Endothelial cell of umbilical vein (primary cell): ENCODE results near the gene LRRC32. TPM values are rescaled to one million over a fixed set of nuclear protein-coding genes. Genes with fewer than 3 reads are reported as not detected.

ENCODE experiments used
- BruUV-seq: library from RNA; stranded (reverse); fragments of 400-500 nt; replicated peaks from 2 replicates; lab custom pipeline; 2021; lab: Mats Ljungman, UMichigan
- CTCF ChIA-PET: fragments of 300-600, 350-600 bp; sonication (Branson Sonifier 250); formaldehyde crosslinking; loops from one replicate; lab custom pipeline; 2021; ENCODE audit warnings: antibody characterized with exemption, inconsistent platforms; lab: Charles Lee
- POLR2A ChIA-PET: fragments of 300-600, 350-600 bp; sonication (Branson Sonifier 250); formaldehyde crosslinking; loops from one replicate; lab custom pipeline; 2021; ENCODE audit warnings: antibody characterized with exemption, inconsistent platforms; lab: Charles Lee
- DNase-seq: peaks from one replicate; pipeline ENCODE4 v3.0.0-alpha.2; 2011; ENCODE audit warnings: low read depth, low spot score
- FAIRE-seq: peaks from 2 replicates; lab custom pipeline; 2011; peaks lifted over from hg19 to GRCh38; lab: Jason Lieb, UNC
- H2AFZ ChIP-seq: 2 replicates; pipeline ENCODE4 v1.6.0; 2012; ENCODE audit warnings: low read depth, low read length, control low read depth, inconsistent platforms
- H3K27ac ChIP-seq: 2 replicates; pipeline ENCODE4 v1.5.1; 2011; ENCODE audit warnings: low read depth, mild to moderate bottlenecking, control low read depth, low read length, moderate library complexity; ENCODE audit not compliant: insufficient read depth
- H3K27me3 ChIP-seq, 2 experiments: 2 replicates each; pipeline versions ENCODE4 v1.6.0 to v1.6.1; 2011; ENCODE audit warnings: low read length in 2 of 2, mixed read lengths in 1 of 2; ENCODE audit not compliant: control insufficient read depth in 2 of 2, insufficient read depth in 2 of 2
- H3K36me3 ChIP-seq, 2 experiments: 2 replicates in 1 of 2; 3 replicates in 1 of 2; pipeline ENCODE4 v1.5.1; 2011; ENCODE audit warnings: low read length in 2 of 2, mild to moderate bottlenecking in 1 of 2, moderate library complexity in 1 of 2; ENCODE audit not compliant: control insufficient read depth in 2 of 2, insufficient read depth in 2 of 2; ENCODE audit errors: extremely low read depth in 1 of 2
- H3K4me1 ChIP-seq: 3 replicates; pipeline ENCODE4 v1.5.1; 2011; ENCODE audit warnings: mild to moderate bottlenecking, low read length; ENCODE audit not compliant: control insufficient read depth, insufficient read depth; ENCODE audit errors: extremely low read depth
- H3K4me2 ChIP-seq: 2 replicates; pipeline ENCODE4 v1.6.1; 2011; ENCODE audit warnings: low read length, control low read depth, mixed read lengths; ENCODE audit not compliant: insufficient read depth
- H3K4me3 ChIP-seq, 3 experiments: fragments of 200-600 bp in 1 of 3; sonication (generic), shearing (Covaris generic) in 1 of 3; replicated peaks in 1 of 3; 2 replicates each; pipeline ENCODE4 v1.5.1; 2011 to 2016; ENCODE audit warnings: control low read depth in 3 of 3, low read length in 3 of 3, mild to moderate bottlenecking in 2 of 3, inconsistent platforms in 1 of 3, low read depth in 1 of 3, moderate library complexity in 1 of 3; ENCODE audit not compliant: insufficient read depth in 1 of 3
- H3K79me2 ChIP-seq: 2 replicates; pipeline ENCODE4 v1.6.0; 2012; ENCODE audit warnings: low read length, inconsistent platforms; ENCODE audit not compliant: control insufficient read depth, insufficient read depth
- H3K9ac ChIP-seq: replicated peaks from 2 replicates; pipeline ENCODE3; 2011; ENCODE audit warnings: low read length, control low read depth; ENCODE audit not compliant: insufficient read depth; ENCODE audit errors: extremely low read depth
- H3K9me1 ChIP-seq: replicated peaks from 3 replicates; pipeline ENCODE4 v1.6.0; 2011; ENCODE audit warnings: mild to moderate bottlenecking, low read length; ENCODE audit not compliant: control insufficient read depth, insufficient read depth; ENCODE audit errors: extremely low read depth
- H3K9me3 ChIP-seq: replicated peaks from 2 replicates; pipeline ENCODE4 v1.5.1; 2012; ENCODE audit warnings: low read length, inconsistent platforms; ENCODE audit not compliant: control insufficient read depth, insufficient read depth
- H4K20me1 ChIP-seq: replicated peaks from 2 replicates; pipeline ENCODE3; 2011; ENCODE audit warnings: mild to moderate bottlenecking, low read length; ENCODE audit not compliant: control insufficient read depth, insufficient read depth; ENCODE audit errors: extremely low read depth
- CTCF ChIP-seq, 2 donors: IDR thresholded peaks; 1 replicate in 1 of 2; 2 replicates in 1 of 2; pipeline ENCODE4 v1.5.1; 2011; ENCODE audit warnings: low read length in 2 of 2, mild to moderate bottlenecking in 2 of 2, moderate library complexity in 2 of 2, control low read depth in 1 of 2, inconsistent platforms in 1 of 2, low read depth in 1 of 2; ENCODE audit not compliant: insufficient read depth in 1 of 2; ENCODE audit errors: extremely low read depth in 1 of 2
- EZH2 ChIP-seq: IDR thresholded peaks from 2 replicates; pipeline ENCODE4 v1.6.1; 2012; ENCODE audit warnings: borderline replicate concordance, low read depth, mild to moderate bottlenecking, moderate library complexity, low read length, inconsistent platforms; ENCODE audit not compliant: severe bottlenecking
- FOS ChIP-seq: IDR thresholded peaks from 2 replicates; pipeline ENCODE4 v1.6.1; 2011; ENCODE audit warnings: mild to moderate bottlenecking, low read length, moderate library complexity, borderline replicate concordance; ENCODE audit not compliant: insufficient read depth
- GATA2 ChIP-seq: IDR thresholded peaks from 2 replicates; pipeline ENCODE4 v1.7.0; 2011; ENCODE audit warnings: low read depth, mild to moderate bottlenecking, moderate library complexity, mixed read lengths, low read length; ENCODE audit not compliant: insufficient read length, insufficient read depth
- JUN ChIP-seq: IDR thresholded peaks from 2 replicates; pipeline ENCODE4 v1.6.1; 2011; ENCODE audit warnings: borderline replicate concordance, low read depth; ENCODE audit not compliant: insufficient read length, insufficient read depth
- MYC ChIP-seq: IDR thresholded peaks from one replicate; pipeline ENCODE4 v1.6.1; 2011; ENCODE audit warnings: mild to moderate bottlenecking, low read depth, low read length
- POLR2A ChIP-seq: IDR thresholded peaks from 2 replicates; pipeline ENCODE4 v1.6.1; 2012; ENCODE audit warnings: low read depth, mild to moderate bottlenecking, control low read depth, low read length
- POLR2AphosphoS5 ChIP-seq: IDR thresholded peaks from 2 replicates; pipeline ENCODE4 v1.6.1; 2012; ENCODE audit warnings: low read depth, mild to moderate bottlenecking, control low read depth, low read length, moderate library complexity; ENCODE audit not compliant: insufficient read depth
- dilution Hi-C: fragments of 300-500 bp; cut with MboI; formaldehyde crosslinking; loops from one replicate; pipeline ENCODE4 v1.15.0; 2019; ENCODE audit warnings: low sequenced_read_pairs; ENCODE audit not compliant: extremely low pct_ligation_motif_present
- intact Hi-C: fragments of 100-400 bp; cut with micrococcal nuclease; formaldehyde crosslinking; loops from one replicate; pipeline ENCODE4 v1.10.0; 2022
- polyA plus RNA-seq, 4 experiments: library from polyadenylated mRNA; depleted of rRNA in 3 of 4; stranded (reverse) in 3 of 4; unstranded in 1 of 4; fragments of >200 nt; gene quantifications; 2 replicates each; pipeline versions ENCODE4 v1.2.1 to v1.2.3, GENCODE V29; 2011 to 2012; ENCODE audit warnings: missing spikeins in 1 of 4
- total RNA-seq: library from RNA; stranded (reverse); gene quantifications from 2 replicates; pipeline ENCODE4 v1.2.3, GENCODE V29; 2021
- TF ChIP-seq, protein P1 (sequence below): IDR thresholded peaks from 2 replicates; pipeline ENCODE4 v1.6.1; 2011; ENCODE audit not compliant: insufficient read depth, insufficient read length

LRRC32 gene
- total and polyA plus RNA-seq, 2 donors (not counting 3 experiments of a cell fraction or from before 2014, with no cell fraction given), result 77.2 to 117 TPM

DNA sequence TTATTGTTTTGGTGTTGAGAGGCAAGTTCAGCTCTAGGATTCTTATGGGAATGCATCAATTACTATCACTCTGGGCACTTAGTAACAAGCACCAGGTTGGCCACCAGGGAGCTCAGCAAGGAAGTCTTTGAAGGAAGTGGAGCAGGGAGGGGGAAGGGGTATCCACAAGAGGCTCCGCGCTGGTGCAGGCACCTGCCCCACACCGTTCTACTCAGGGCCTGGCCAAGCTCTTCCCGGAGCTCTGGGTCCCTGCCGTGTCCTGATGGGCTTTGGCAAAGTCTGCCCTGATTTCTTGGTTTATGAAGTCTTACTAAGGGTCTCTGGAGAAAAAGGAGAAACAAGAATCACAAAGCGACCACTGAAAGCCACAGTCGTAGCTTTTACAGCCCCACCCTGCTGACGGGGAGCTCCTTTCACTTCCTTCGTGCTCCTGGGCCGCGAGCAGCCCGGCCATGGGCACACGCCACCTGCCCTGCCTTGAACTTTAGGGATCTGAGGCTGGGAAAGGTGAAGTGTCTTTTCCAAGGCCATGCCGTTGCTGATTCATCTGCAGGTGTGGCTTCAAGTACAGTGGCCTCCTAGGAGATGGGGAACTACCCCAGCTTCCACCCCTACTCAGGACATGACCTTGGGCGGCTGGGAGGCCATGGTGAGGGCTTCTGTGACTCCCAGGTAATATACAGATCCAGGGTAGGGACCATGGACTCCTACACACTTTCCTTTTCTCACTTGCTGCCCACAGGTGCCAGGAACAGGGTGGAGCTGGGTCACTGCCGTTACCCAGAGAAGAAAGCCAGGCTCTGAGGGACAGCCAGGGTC lies 15.9 kb upstream of the LRRC32 start:
- intact Hi-C loops, result no loop called here
- TF ChIP-seq POLR2AphosphoS5, result no peak
- Histone ChIP-seq H3K9ac (no peak overlapping the region), H3K27ac (no peak overlapping the region), H3K4me3 (no peak overlapping the region), H3K79me2 (no peaks in the 10 kb centered on the region), H3K9me1 (no peaks in the 10 kb centered on the region), H3K36me3 (no peaks in the 10 kb centered on the region), H3K27me3 (no peaks in the 10 kb centered on the region), H4K20me1 (no peaks in the 10 kb centered on the region), H3K4me1 (no peaks in the 10 kb centered on the region), H3K9me3 (no peaks in the 10 kb centered on the region), H3K4me2 (no peak overlapping the region), H2AFZ (no peak overlapping the region)
- FAIRE-seq (no peak), DNase-seq (no peak)
- BruUV-seq, result no TSS peak
- ChIA-PET CTCF (interaction anchor here (1.0 to 1.4 kb wide), 4 partner anchors 8 to 232 kb away, joined by 3 to 6 read pairs (median 4); no protein-coding TSS in a partner anchor), POLR2A (no interaction called here)
- dilution Hi-C loops, result no loop called here

- ChIA-PET CTCF (interaction anchor here (1.0 to 1.4 kb wide), 4 partner anchors 9 to 233 kb away, joined by 3 to 6 read pairs (median 4); no protein-coding TSS in a partner anchor), POLR2A (no interaction called here)
- Histone ChIP-seq H3K79me2 (no peaks in the 10 kb centered on the region), H3K4me3 (no peak overlapping the region), H3K27me3 (no peaks in the 10 kb centered on the region), H3K4me2 (no peak overlapping the region), H3K4me1 (no peaks in the 10 kb centered on the region), H3K9me3 (no peaks in the 10 kb centered on the region), H4K20me1 (no peaks in the 10 kb centered on the region), H3K36me3 (no peaks in the 10 kb centered on the region), H3K9ac (no peak overlapping the region), H2AFZ (no peak overlapping the region), H3K27ac (no peak overlapping the region), H3K9me1 (no peaks in the 10 kb centered on the region)
- dilution Hi-C loops, result no loop called here
- FAIRE-seq (no peak), DNase-seq (no peak)
- no TSS peak for BruUV-seq
- TF ChIP-seq POLR2A (no peak), FOS (no peak), MYC (no peak), EZH2 (no peak), CTCF (IDR thresholded peaks at IDR 0.05; ENCODE audit: extremely low read depth in 1 of 2, insufficient read depth in 1 of 2, low read depth in 1 of 2, low read length in 2 of 2) (no peak), GATA2 (no peak), POLR2AphosphoS5 (no peak), JUN (no peak)
- TF ChIP-seq, protein P1, sequence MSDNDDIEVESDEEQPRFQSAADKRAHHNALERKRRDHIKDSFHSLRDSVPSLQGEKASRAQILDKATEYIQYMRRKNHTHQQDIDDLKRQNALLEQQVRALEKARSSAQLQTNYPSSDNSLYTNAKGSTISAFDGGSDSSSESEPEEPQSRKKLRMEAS, result no peak
- intact Hi-C loops, result no loop called here
These were observed 15.3 kb upstream of the LRRC32 start for GRCh38 chr11:76685831-76686230.
